Mesendoderm (in vitro differentiated cells): Measurements from ENCODE around the gene GALNT13.

Experiments
- DNase-seq: peaks from one replicate; pipeline ENCODE4 v3.0.0; 2013
- H2AK5ac ChIP-seq: 2 replicates; pipeline ENCODE4 v1.6.1; 2013; ENCODE audit warnings: low read length, inconsistent platforms
- H2BK120ac ChIP-seq: 2 replicates; pipeline ENCODE4 v1.6.1; 2013; ENCODE audit warnings: low read depth, mild to moderate bottlenecking, low read length, moderate library complexity, mixed read lengths
- H2BK15ac ChIP-seq: replicated peaks from 2 replicates; pipeline ENCODE4 v1.6.1; 2013; ENCODE audit warnings: low read depth, mild to moderate bottlenecking, moderate library complexity
- H2BK5ac ChIP-seq: 2 replicates; pipeline ENCODE4 v1.6.1; 2013; ENCODE audit warnings: low read length, inconsistent platforms
- H3K18ac ChIP-seq: 2 replicates; pipeline ENCODE4 v1.6.1; 2013; ENCODE audit warnings: mild to moderate bottlenecking, low read length, mixed read lengths
- H3K23ac ChIP-seq: one replicate; pipeline ENCODE4 v1.6.1; 2013; ENCODE audit warnings: low read length
- H3K27ac ChIP-seq: 2 replicates; pipeline ENCODE4 v1.5.1; 2013; ENCODE audit warnings: low read depth, mild to moderate bottlenecking, inconsistent platforms, low read length, moderate library complexity
- H3K27me3 ChIP-seq: 2 replicates; pipeline ENCODE4 v1.6.1; 2013; ENCODE audit warnings: low read length, control low read depth, mild to moderate bottlenecking, inconsistent platforms; ENCODE audit not compliant: insufficient read depth, poor library complexity
- H3K36me3 ChIP-seq: 2 replicates; pipeline ENCODE4 v1.6.1; 2013; ENCODE audit warnings: low read length, inconsistent platforms; ENCODE audit not compliant: control insufficient read depth, insufficient read depth
- H3K4ac ChIP-seq: one replicate; pipeline ENCODE4 v1.6.1; 2013; ENCODE audit warnings: low read depth, mild to moderate bottlenecking, low read length, moderate library complexity
- H3K4me1 ChIP-seq: 2 replicates; pipeline ENCODE4 v1.6.1; 2013; ENCODE audit warnings: low read depth, low read length, inconsistent platforms; ENCODE audit not compliant: control insufficient read depth
- H3K4me2 ChIP-seq: 2 replicates; pipeline ENCODE4 v1.6.1; 2013; ENCODE audit warnings: low read length
- H3K4me3 ChIP-seq: 2 replicates; pipeline ENCODE4 v1.5.1; 2013; ENCODE audit warnings: mild to moderate bottlenecking, low read length
- H3K56ac ChIP-seq: one replicate; pipeline ENCODE4 v1.6.1; 2013; ENCODE audit warnings: low read length
- H3K79me1 ChIP-seq: 2 replicates; pipeline ENCODE4 v1.6.1; 2013; ENCODE audit warnings: low read length, inconsistent platforms
- H3K79me2 ChIP-seq: 2 replicates; pipeline ENCODE4 v1.6.1; 2013; ENCODE audit warnings: mild to moderate bottlenecking, low read length; ENCODE audit not compliant: control insufficient read depth, insufficient read depth
- H3K9ac ChIP-seq: 2 replicates; pipeline ENCODE4 v1.6.1; 2013; ENCODE audit warnings: low read length, inconsistent platforms
- H4K5ac ChIP-seq: one replicate; pipeline ENCODE4 v1.6.1; 2013; ENCODE audit warnings: low read length
- H4K8ac ChIP-seq: one replicate; pipeline ENCODE4 v1.6.1; 2013; ENCODE audit warnings: low read depth, mild to moderate bottlenecking, control low read depth, low read length, moderate library complexity
- WGBS: extraction: QIAGEN DNeasy Blood & Tissue Kit; methylation state at CpG from one replicate; pipeline ENCODE4 v1.1.7; 2013; ENCODE audit warnings: low lambda C conversion rate, missing lambda C conversion rate; ENCODE audit not compliant: insufficient coverage; ENCODE audit errors: extremely low coverage; 5-methylcytosine and 5-hydroxymethylcytosine counted together

GALNT13 gene

DNA sequence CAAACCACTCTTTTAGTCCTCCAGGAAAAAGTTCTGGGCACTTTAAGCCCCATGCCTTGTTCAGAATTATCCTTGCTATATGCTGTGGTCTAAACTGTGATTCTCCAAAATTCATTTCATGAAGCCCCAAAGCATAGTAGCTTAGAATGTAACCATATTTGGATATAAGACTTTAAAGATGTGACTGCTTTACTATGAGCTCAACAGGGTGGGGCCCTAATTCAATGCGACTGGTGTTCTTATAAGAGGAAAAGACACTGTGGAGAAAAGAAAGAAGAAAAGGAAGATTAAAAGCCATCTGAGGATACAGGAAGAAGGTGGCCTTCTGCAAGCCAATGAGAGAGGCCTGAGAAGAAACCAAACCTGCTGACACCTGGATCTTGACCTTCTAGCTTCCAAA, 174.8 kb downstream of the GALNT13 start:
- no peaks in the 10 kb centered on the region for H3K4me1 ChIP-seq
- H3K79me2 ChIP-seq: no peaks in the 10 kb centered on the region
- H3K18ac ChIP-seq: no peak overlapping the region
- H3K4me2 ChIP-seq: no peak overlapping the region
- no peak overlapping the region for H3K27ac ChIP-seq
- WGBS: no CpG with 5 or more reads among the region's 1 CpG
- H2BK15ac ChIP-seq: no peak overlapping the region
- H3K23ac ChIP-seq: no peak overlapping the region
- H3K79me1 ChIP-seq: no peaks in the 10 kb centered on the region
- no peak overlapping the region for H4K5ac ChIP-seq
- no peaks in the 10 kb centered on the region for H3K27me3 ChIP-seq
- H2AK5ac ChIP-seq: no peak overlapping the region
- no peak overlapping the region for H2BK120ac ChIP-seq
- H3K56ac ChIP-seq: no peak overlapping the region
- H3K9ac ChIP-seq: no peak overlapping the region
- no peak overlapping the region for H4K8ac ChIP-seq
- no peaks in the 10 kb centered on the region for H3K36me3 ChIP-seq
- H3K4me3 ChIP-seq: no peak overlapping the region
- no peak overlapping the region for H2BK5ac ChIP-seq
- no peak overlapping the region for H3K4ac ChIP-seq
- no peak for DNase-seq

DNA sequence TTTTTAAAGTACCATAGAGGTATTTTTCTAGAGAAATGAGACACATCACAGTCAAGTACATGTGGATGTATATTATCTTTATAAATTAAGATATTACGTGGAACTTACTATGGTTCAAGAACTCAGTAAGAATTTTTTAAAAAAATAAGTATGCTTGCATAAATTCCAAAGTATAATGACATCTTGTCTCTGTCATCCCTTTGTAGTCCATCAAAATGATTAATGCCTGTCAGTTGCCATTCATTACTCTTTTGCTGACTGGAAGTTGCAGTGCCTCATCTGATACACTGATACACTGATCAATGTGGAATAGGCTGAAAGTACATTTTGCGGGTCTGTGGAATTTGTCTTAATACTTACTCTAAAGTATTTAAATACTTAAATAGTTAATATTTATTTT, 177.2 kb downstream of the GALNT13 start:
- Histone ChIP-seq H2BK120ac (no peak overlapping the region), H3K18ac (no peak overlapping the region), H3K4me3 (no peak overlapping the region), H4K8ac (no peak overlapping the region), H2BK15ac (no peak overlapping the region), H3K23ac (no peak overlapping the region), H3K27me3 (no peaks in the 10 kb centered on the region), H3K27ac (no peak overlapping the region), H3K4me2 (no peak overlapping the region), H2BK5ac (no peak overlapping the region), H3K4ac (no peak overlapping the region), H3K79me2 (no peaks in the 10 kb centered on the region), H3K56ac (no peak overlapping the region), H2AK5ac (no peak overlapping the region), H3K4me1 (no peaks in the 10 kb centered on the region), H4K5ac (no peak overlapping the region), H3K36me3 (no peaks in the 10 kb centered on the region), H3K9ac (no peak overlapping the region), H3K79me1 (no peaks in the 10 kb centered on the region)
- WGBS: no CpG with 5 or more reads among the region's 2 CpGs
- no peak for DNase-seq

DNA sequence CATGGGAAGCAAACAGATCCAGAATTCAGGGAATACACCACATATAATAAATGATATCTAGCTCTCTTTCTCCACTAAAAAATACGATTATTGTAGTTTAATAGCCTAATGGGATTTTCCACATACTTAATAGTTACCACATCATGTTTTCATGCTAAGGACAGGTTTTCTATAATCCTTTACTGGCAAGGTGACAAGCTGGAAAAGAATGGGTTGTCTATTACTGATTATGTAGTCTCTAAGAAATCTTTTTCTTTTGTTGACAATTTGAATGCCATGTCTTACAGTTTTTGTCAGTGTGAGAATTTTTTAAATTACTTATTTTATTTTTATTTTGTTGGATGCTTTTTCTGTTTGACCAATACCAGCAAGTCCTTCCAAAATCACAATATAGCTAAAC, 177.8 kb downstream of the GALNT13 start:
- H3K4ac ChIP-seq: no peak overlapping the region
- H3K79me1 ChIP-seq: no peaks in the 10 kb centered on the region
- no peak overlapping the region for H3K18ac ChIP-seq
- H3K4me1 ChIP-seq: no peaks in the 10 kb centered on the region
- no peak overlapping the region for H4K5ac ChIP-seq
- no peak overlapping the region for H3K4me3 ChIP-seq
- WGBS: no CpG with 5 or more reads among the region's 1 CpG
- no peak overlapping the region for H2BK15ac ChIP-seq
- no peaks in the 10 kb centered on the region for H3K27me3 ChIP-seq
- H2AK5ac ChIP-seq: no peak overlapping the region
- H4K8ac ChIP-seq: no peak overlapping the region
- no peaks in the 10 kb centered on the region for H3K36me3 ChIP-seq
- no peak overlapping the region for H3K23ac ChIP-seq
- H2BK120ac ChIP-seq: no peak overlapping the region
- DNase-seq: no peak
- H3K79me2 ChIP-seq: no peaks in the 10 kb centered on the region
- H3K4me2 ChIP-seq: no peak overlapping the region
- no peak overlapping the region for H3K9ac ChIP-seq
- no peak overlapping the region for H2BK5ac ChIP-seq
- no peak overlapping the region for H3K27ac ChIP-seq
- no peak overlapping the region for H3K56ac ChIP-seq

DNA sequence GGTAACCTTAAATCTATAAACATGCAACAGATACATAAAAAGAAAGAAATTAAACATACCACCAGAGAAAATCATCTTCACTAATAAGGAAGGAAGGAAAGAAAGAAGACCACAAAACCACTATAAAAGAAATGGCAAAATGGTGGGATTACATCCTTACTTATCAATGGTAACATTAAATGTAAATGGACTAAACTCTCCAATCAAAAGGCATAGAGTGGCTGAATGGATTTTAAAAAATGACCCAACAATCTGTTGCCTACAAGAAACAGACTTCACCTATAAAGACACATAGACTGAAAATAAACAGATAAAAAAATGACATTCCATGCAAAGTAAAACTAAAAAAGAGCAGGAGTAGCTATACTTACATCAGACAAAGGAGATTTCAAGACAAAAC, 195.4 kb downstream of the GALNT13 start:
- H2BK5ac ChIP-seq: no peak overlapping the region
- H2BK120ac ChIP-seq: no peak overlapping the region
- H3K79me2 ChIP-seq: no peaks in the 10 kb centered on the region
- H3K27me3 ChIP-seq: no peaks in the 10 kb centered on the region
- DNase-seq: no peak
- H3K4me2 ChIP-seq: no peak overlapping the region
- H3K56ac ChIP-seq: no peak overlapping the region
- H3K27ac ChIP-seq: no peak overlapping the region
- H4K5ac ChIP-seq: no peak overlapping the region
- H4K8ac ChIP-seq: no peak overlapping the region
- H3K23ac ChIP-seq: no peak overlapping the region
- no peak overlapping the region for H2AK5ac ChIP-seq
- H3K9ac ChIP-seq: no peak overlapping the region
- no peak overlapping the region for H2BK15ac ChIP-seq
- H3K79me1 ChIP-seq: no peaks in the 10 kb centered on the region
- no peaks in the 10 kb centered on the region for H3K4me1 ChIP-seq
- H3K4ac ChIP-seq: no peak overlapping the region
- H3K18ac ChIP-seq: no peak overlapping the region
- H3K36me3 ChIP-seq: no peaks in the 10 kb centered on the region
- no peak overlapping the region for H3K4me3 ChIP-seq

DNA sequence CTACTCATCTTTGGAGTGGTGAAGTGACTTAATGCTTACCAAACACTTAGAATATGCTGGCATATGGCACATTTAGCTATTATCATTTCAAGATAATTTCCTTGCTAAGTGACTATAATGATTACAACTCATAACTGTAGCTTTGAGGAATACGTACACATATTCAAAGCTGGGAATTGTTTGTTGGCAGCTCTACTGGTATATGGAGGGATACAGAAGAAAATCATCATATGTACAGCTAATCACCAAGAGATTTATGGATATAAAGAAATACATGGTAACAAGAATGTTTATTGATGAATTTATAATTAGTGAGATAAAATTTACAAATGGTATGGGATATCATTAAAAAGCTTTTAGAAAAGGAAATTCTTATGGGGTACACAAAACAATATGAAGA, 207.2 kb downstream of the GALNT13 start:
- Histone ChIP-seq H3K79me1 (no peaks in the 10 kb centered on the region), H3K4me1 (no peaks in the 10 kb centered on the region), H3K36me3 (no peaks in the 10 kb centered on the region), H3K23ac (no peak overlapping the region), H3K56ac (no peak overlapping the region), H3K18ac (no peak overlapping the region), H3K27ac (no peak overlapping the region), H3K4me3 (no peak overlapping the region), H2BK120ac (no peak overlapping the region), H4K5ac (no peak overlapping the region), H3K4me2 (no peak overlapping the region), H3K4ac (no peak overlapping the region), H2BK15ac (no peak overlapping the region), H3K79me2 (no peaks in the 10 kb centered on the region), H3K9ac (no peak overlapping the region), H3K27me3 (no peaks in the 10 kb centered on the region), H2BK5ac (no peak overlapping the region), H2AK5ac (no peak overlapping the region), H4K8ac (no peak overlapping the region)
- no CpG with 5 or more reads among the region's 1 CpG for WGBS
- DNase-seq: no peak

DNA sequence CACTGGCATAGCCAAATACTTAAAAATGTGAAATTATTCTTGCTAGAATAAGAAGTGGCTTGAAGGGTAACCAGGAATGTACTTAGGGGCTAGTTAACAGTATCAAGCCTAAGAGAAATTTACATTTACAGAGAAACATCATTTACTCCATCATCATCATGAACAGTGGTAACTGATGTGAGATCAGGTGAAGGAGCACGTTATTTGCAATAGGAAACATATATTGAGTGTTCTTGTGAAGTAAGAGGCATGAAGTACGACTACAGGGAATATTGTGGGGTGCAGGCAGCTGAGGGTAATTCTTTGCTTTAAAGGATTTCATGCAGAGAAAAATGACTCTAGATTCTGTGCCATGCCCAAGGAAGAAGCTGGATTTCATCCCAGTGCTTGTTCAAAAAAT, 220.8 kb downstream of the GALNT13 start:
- Histone ChIP-seq H3K79me2 (no peaks in the 10 kb centered on the region), H3K4me1 (no peaks in the 10 kb centered on the region), H2BK120ac (no peak overlapping the region), H3K4me2 (no peak overlapping the region), H3K18ac (no peak overlapping the region), H3K23ac (no peak overlapping the region), H3K27ac (no peak overlapping the region), H3K56ac (no peak overlapping the region), H2BK5ac (no peak overlapping the region), H3K27me3 (no peaks in the 10 kb centered on the region), H3K4ac (no peak overlapping the region), H3K79me1 (no peaks in the 10 kb centered on the region), H2AK5ac (no peak overlapping the region), H3K9ac (no peak overlapping the region), H3K36me3 (no peaks in the 10 kb centered on the region), H4K5ac (no peak overlapping the region), H4K8ac (no peak overlapping the region), H3K4me3 (no peak overlapping the region), H2BK15ac (no peak overlapping the region)
- WGBS: no CpG with 5 or more reads among the region's 2 CpGs
- DNase-seq: no peak
